Transverse colon (tissue), 4 donors: ENCODE measurements around the gene LIPK. TPM values are rescaled to one million over a fixed set of nuclear protein-coding genes. Genes with fewer than 3 reads are reported as not detected.
"Not testable (repeated sequence)": the region's sequence is repeated elsewhere in the genome, so short reads cannot be mapped to it uniquely, and the experiment has no call there.

Experiments used
- DNase-seq: peaks from one replicate; pipeline ENCODE4 v3.0.0-alpha.2; 2019
- H3K27ac ChIP-seq, 4 donors: fragments of 200-600 bp; sonication (generic); 2 replicates each; pipeline ENCODE4 v1.5.1; 2016 to 2018; ENCODE audit warnings: inconsistent platforms in 4 of 4
- H3K27me3 ChIP-seq: fragments of 200-600 bp; sonication (generic); 2 replicates; pipeline ENCODE4 v1.5.1; 2017; ENCODE audit warnings: inconsistent platforms
- H3K36me3 ChIP-seq, 4 donors: fragments of 200-600 bp; sonication (generic); 2 replicates each; pipeline ENCODE4 v1.5.1; 2017 to 2019; ENCODE audit warnings: inconsistent platforms in 4 of 4
- H3K4me1 ChIP-seq, 4 donors: fragments of 200-600 bp; sonication (generic); 2 replicates each; pipeline ENCODE4 v1.5.1; 2017 to 2020; ENCODE audit warnings: inconsistent platforms in 4 of 4
- H3K4me3 ChIP-seq, 4 donors: fragments of 200-600 bp; sonication (generic); 1 replicate in 1 of 4; 2 replicates in 3 of 4; pipeline versions ENCODE4 v1.5.1 to v1.6.1; 2017 to 2019; ENCODE audit warnings: inconsistent platforms in 4 of 4
- H3K9me3 ChIP-seq, 2 donors: fragments of 200-600 bp; sonication (generic); 2 replicates each; pipeline ENCODE4 v1.5.1; 2017 to 2019; ENCODE audit warnings: inconsistent platforms in 2 of 2
- CTCF ChIP-seq, 5 experiments: fragments of 200-600 bp in 3 of 5; fragments of 450-650 bp in 2 of 5; sonication (generic) in 3 of 5; IDR thresholded peaks; 1 replicate in 2 of 5; 2 replicates in 3 of 5; pipeline ENCODE4 v1.5.1; 2016 to 2017; ENCODE audit warnings: antibody characterized with exemption in 5 of 5, inconsistent platforms in 3 of 5, mild to moderate bottlenecking in 2 of 5, moderate library complexity in 1 of 5
- EP300 ChIP-seq: sonication (generic); formaldehyde crosslinking; IDR thresholded peaks from one replicate; pipeline ENCODE4 v1.6.1; 2017; ENCODE audit warnings: antibody characterized with exemption, low read depth
- POLR2A ChIP-seq: fragments of 450-650 bp; IDR thresholded peaks from one replicate; pipeline ENCODE4 v1.6.1; 2016; ENCODE audit warnings: antibody characterized with exemption, mild to moderate bottlenecking, moderate library complexity
- POLR2AphosphoS5 ChIP-seq, 3 donors: sonication (generic); formaldehyde crosslinking; IDR thresholded peaks; one replicate each; pipeline ENCODE4 v1.6.1; 2016; ENCODE audit warnings: antibody characterized with exemption in 3 of 3
- WGBS, 2 donors: methylation state at CpG; one replicate each; pipeline ENCODE4 v1.1.5; 2018; ENCODE audit warnings: low coverage in 1 of 2; 5-methylcytosine and 5-hydroxymethylcytosine counted together
- in situ Hi-C, 4 donors: fragments of 200-750 bp; cut with MboI; loops; one replicate each; pipeline versions ENCODE4 v1.15.0 to v1.15.1; 2017; ENCODE audit warnings: low sequenced_read_pairs in 3 of 4, low pct_ligation_motif_present in 1 of 4, low pct_unique_long_range_greater_than_20kb in 1 of 4
- intact Hi-C: fragments of 100-400 bp; cut with DNase I; formaldehyde crosslinking; loops from one replicate; pipeline ENCODE4 v1.15.1; 2023; ENCODE audit warnings: low total_unique reads
- total RNA-seq, 4 donors: library from RNA; depleted of rRNA; stranded (reverse); fragments of >200 nt; gene quantifications; one replicate each; pipeline ENCODE4 v1.1.0, GENCODE V29; 2016

The LIPK gene
- total RNA-seq, 4 donors from 2014 or later: not detected

GRCh38 chr10:88707429-88708155, 1.5 kb downstream of the LIPK start:
- no peak overlapping the region for H3K4me3 ChIP-seq
- no peak for TF ChIP-seq EP300
- no peak for TF ChIP-seq POLR2AphosphoS5 (IDR thresholded peaks at IDR 0.05)
- no peak for TF ChIP-seq POLR2A
- no peak for TF ChIP-seq CTCF (IDR thresholded peaks at IDR 0.05)
- H3K4me1 ChIP-seq: peaks cover 0 to 10% (median under 1%) of the 10 kb centered on the region in 4 donors
- 53 to 59% methylated on average over 2 of the region's 2 CpGs for WGBS, 2 donors
- in situ Hi-C loops (no loop called here), intact Hi-C loops (no loop called here)
- H3K9me3 ChIP-seq: no peaks in the 10 kb centered on the region
- no peak overlapping the region for H3K27ac ChIP-seq
- H3K36me3 ChIP-seq: no peaks in the 10 kb centered on the region
- H3K27me3 ChIP-seq: no peaks in the 10 kb centered on the region
- no peak for DNase-seq

GRCh38 chr10:88709361-88709760, 3.3 kb downstream of the LIPK start:
- H3K27me3 ChIP-seq, intact Hi-C loops, H3K27ac ChIP-seq, H3K4me3 ChIP-seq, H3K9me3 ChIP-seq, H3K36me3 ChIP-seq, in situ Hi-C loops, H3K4me1 ChIP-seq, DNase-seq: not testable (repeated sequence)
- 48 to 62% methylated on average over 6 of the region's 6 CpGs for WGBS, 2 donors

DNA sequence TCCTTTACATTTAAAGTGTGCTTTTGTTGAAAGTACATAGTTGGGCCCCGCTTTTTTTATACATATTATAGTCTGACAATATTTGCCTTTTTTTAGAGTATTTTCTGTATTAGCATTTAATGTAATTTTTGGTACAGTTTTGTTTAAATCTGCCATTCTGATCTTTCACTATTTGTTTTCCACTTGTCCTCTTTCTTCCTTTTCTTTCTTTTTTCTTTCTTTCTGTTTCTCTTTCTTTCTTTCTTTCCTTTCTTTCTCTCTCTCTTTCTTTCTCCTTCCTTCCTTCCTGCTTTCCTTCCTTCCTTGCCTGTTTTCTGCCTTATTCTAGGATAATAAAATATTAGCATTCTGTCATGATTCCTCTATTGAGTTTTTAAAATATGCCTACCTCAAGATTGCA, 9.5 kb downstream of the LIPK start:
- Histone ChIP-seq H3K27me3 (no peaks in the 10 kb centered on the region), H3K9me3 (no peaks in the 10 kb centered on the region), H3K27ac (no peak overlapping the region), H3K4me1 (no peaks in the 10 kb centered on the region), H3K36me3 (no peaks in the 10 kb centered on the region), H3K4me3 (no peak overlapping the region)
- DNase-seq: no peak
- no peak for TF ChIP-seq POLR2AphosphoS5 (IDR thresholded peaks at IDR 0.05)
- TF ChIP-seq EP300: no peak
- TF ChIP-seq POLR2A: no peak
- TF ChIP-seq CTCF (IDR thresholded peaks at IDR 0.05): no peak
- WGBS, 2 donors: 100% methylated on average over 1 of the region's 1 CpG
- in situ Hi-C loops (no loop called here), intact Hi-C loops (no loop called here)

- no peaks in the 10 kb centered on the region for H3K9me3 ChIP-seq
- H3K36me3 ChIP-seq: no peaks in the 10 kb centered on the region
- no peaks in the 10 kb centered on the region for H3K4me1 ChIP-seq
- DNase-seq: no peak
- no peak overlapping the region for H3K27ac ChIP-seq
- in situ Hi-C loops: no loop called here
- H3K4me3 ChIP-seq: no peak overlapping the region
- no peaks in the 10 kb centered on the region for H3K27me3 ChIP-seq
- TF ChIP-seq POLR2AphosphoS5 (IDR thresholded peaks at IDR 0.05): no peak
- TF ChIP-seq EP300: no peak
- no peak for TF ChIP-seq CTCF (IDR thresholded peaks at IDR 0.05)
- no peak for TF ChIP-seq POLR2A
- 72 to 81% methylated on average over 2 to 4 of the region's 4 CpGs for WGBS, 2 donors
- intact Hi-C loops: no loop called here
Observed at GRCh38 chr10:88721392-88721791, 15.3 kb downstream of the LIPK start.

DNA sequence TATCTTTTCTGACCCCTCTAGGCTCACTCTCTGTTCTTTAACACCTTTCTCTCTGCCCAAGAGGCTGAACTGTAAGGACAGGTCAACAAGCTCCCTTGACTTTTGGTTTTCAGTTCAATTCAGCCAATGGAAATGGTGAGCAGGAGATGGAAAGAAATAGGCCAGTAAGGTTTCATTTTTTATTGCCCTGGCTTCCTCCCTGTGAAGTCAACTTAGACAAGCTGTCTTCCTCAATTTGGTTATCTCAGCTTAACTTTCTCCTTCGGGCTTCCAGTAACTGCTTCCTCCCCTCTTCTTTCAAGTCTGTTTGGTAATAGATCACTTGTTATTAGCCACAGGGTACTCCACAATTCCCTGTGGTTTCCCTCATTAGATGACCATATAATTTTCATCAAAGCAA, 19.7 kb downstream of the LIPK start:
- no peaks in the 10 kb centered on the region for H3K4me1 ChIP-seq
- 4% methylated on average over 1 of the region's 1 CpG; no CpG with 5 or more reads in 1 of the 2 donors for WGBS, 2 donors
- intact Hi-C loops: no loop called here
- no peaks in the 10 kb centered on the region for H3K36me3 ChIP-seq
- no peaks in the 10 kb centered on the region for H3K9me3 ChIP-seq
- no peak for DNase-seq
- TF ChIP-seq EP300 (no peak), CTCF (IDR thresholded peaks at IDR 0.05) (no peak), POLR2A (no peak), POLR2AphosphoS5 (IDR thresholded peaks at IDR 0.05) (no peak)
- H3K4me3 ChIP-seq: no peak overlapping the region
- no peak overlapping the region for H3K27ac ChIP-seq
- in situ Hi-C loops: no loop called here
- H3K27me3 ChIP-seq: no peaks in the 10 kb centered on the region
